ENCODE data around the gene MRPL39.

DNA sequence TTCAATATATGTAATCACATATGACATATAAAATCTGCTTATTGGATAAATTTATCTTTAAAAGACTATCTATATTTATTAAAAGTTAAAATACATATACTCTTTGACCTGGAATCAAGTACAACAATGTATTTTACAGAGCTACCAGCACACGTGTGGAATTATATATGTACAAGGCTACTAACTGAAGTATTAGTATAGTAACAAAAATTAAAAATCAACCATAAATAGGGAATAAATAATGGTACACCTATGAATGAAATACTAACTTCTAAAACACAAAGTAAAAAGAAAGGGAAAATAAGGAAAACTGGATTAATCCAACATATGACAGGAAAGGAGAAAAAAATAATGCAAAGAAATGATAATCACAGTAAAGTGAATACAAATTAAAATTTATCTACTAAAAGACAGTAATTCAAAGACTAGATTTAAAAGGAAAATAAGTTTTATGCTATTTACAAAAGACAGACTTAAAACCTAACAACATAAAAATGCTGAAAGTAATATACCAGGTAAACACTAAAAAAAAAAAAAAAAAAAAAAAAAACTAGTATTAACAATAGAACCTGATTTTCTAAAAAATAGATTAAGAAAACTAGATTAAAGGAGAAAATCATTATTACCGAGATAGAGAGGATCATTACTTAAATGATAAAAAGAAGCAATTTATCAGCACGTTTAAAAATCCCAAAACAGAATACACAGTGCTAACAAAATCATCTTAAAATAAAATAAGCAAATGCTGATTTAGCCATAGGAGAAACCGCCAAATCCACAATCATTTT is 27.9 kb downstream of the MRPL39 start:
- TF ChIP-seq POLR2A (IDR thresholded peaks at IDR 0.05; ENCODE audit: low read depth, low read length), result no peak
- TF ChIP-seq TAF1 (IDR thresholded peaks at IDR 0.05; ENCODE audit: low read depth, low read length), result no peak
